ENCODE measurements around the gene PPM1E. TPM values are rescaled to one million over a fixed set of nuclear protein-coding genes. Genes with fewer than 3 reads are reported as not detected.
"Not testable (repeated sequence)": the region's sequence is repeated elsewhere in the genome, so short reads cannot be mapped to it uniquely, and the experiment has no call there.

The PPM1E gene
- total and polyA plus RNA-seq, 2 of the 4 experiments (the other 2 are of a cell fraction), result under 0.01 to 0.05 TPM

- H2BK20ac ChIP-seq (ENCODE audit: low read depth, low read length); H4K91ac ChIP-seq (ENCODE audit: insufficient read depth, low read depth, low read length); H3K27ac ChIP-seq (ENCODE audit: insufficient read depth, low read length); H3K23ac ChIP-seq (ENCODE audit: low read depth, low read length); H2AK9ac ChIP-seq (replicated peaks; ENCODE audit: low read depth, low read length, poor library complexity); H3K14ac ChIP-seq (replicated peaks; ENCODE audit: low read depth, low read length); ATAC-seq (ENCODE audit: low read depth); H3K56ac ChIP-seq (ENCODE audit: extremely low read depth, insufficient read depth, low read length); H3K4me3 ChIP-seq (ENCODE audit: insufficient read depth, low read depth, low read length); BruUV-seq (replicated peaks); H2AK5ac ChIP-seq (ENCODE audit: low read depth, low read length); H3K9me3 ChIP-seq (ENCODE audit: control insufficient read depth, insufficient read depth, low read length); H3K79me1 ChIP-seq (ENCODE audit: low read depth in 1 of 2, low read length in 2 of 2); H3K9ac ChIP-seq (ENCODE audit: low read depth, low read length); H2BK15ac ChIP-seq (ENCODE audit: low read depth, low read length); H3K27me3 ChIP-seq (ENCODE audit: control insufficient read depth, insufficient read depth, low read length); dilution Hi-C loops (cut with HindIII; ENCODE audit: low sequenced_read_pairs, unreplicated experiment); H3K18ac ChIP-seq (ENCODE audit: low read depth, low read length); H3K36me3 ChIP-seq (ENCODE audit: control insufficient read depth, insufficient read depth, low read length); H3K4me2 ChIP-seq (ENCODE audit: low read depth, low read length); H4K5ac ChIP-seq (ENCODE audit: low read depth, low read length); in situ Hi-C loops (cut with MboI; ENCODE audit: low sequenced_read_pairs); H3K4me1 ChIP-seq (ENCODE audit: control insufficient read depth, insufficient read depth, low read length); POLR2A ChIA-PET (ENCODE audit: unreplicated experiment); H3K4ac ChIP-seq (ENCODE audit: low read depth, low read length); H3K9me1 ChIP-seq (ENCODE audit: insufficient read depth, low read length); DNase-seq; H4K20me1 ChIP-seq (ENCODE audit: insufficient read depth, low read length); H2BK5ac ChIP-seq (ENCODE audit: low read depth, low read length, poor library complexity, severe bottlenecking); H2AFZ ChIP-seq (replicated peaks; ENCODE audit: low read length, poor library complexity); CTCF ChIA-PET; H2BK120ac ChIP-seq (ENCODE audit: low read depth, low read length); intact Hi-C loops (cut with micrococcal nuclease); H4K8ac ChIP-seq (ENCODE audit: low read depth in 2 of 2, low read length in 2 of 2): not testable (repeated sequence)
- 60% methylated on average over 1 of the region's 5 CpGs; no CpG with 5 or more reads in 1 of the 2 experiments for WGBS, 2 experiments (ENCODE audit: extremely low coverage in 2 of 2, insufficient read length in 1 of 2)
These were observed 22.8 kb downstream of the PPM1E start for GRCh38 chr17:58778482-58778881.

All from IMR-90 (cell line).